ENCODE measurements around the gene PRKAA1.

DNA sequence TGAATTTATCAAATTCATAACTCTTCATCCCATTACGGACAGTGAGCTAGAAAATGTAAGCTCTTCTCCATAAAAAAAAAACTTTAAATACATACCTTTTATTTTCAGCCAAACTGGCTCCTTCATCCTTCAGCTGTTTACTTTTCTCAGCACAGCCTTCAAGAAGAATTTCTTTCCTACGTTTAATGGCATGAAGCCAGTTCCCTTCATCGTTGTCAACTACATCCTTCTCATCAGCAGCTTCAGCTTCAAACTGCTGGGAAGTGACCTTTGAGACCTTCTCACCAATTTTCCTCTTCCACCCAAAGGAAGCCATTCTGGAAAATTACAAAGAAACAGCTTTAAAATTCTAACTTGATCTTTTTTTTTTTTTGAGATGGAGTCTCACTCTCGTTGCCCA lies 51.5 kb downstream of the PRKAA1 start:
- no peak for TF ChIP-seq EP300 (IDR thresholded peaks at IDR 0.05; ENCODE audit: borderline replicate concordance)
- TF ChIP-seq, protein P1, sequence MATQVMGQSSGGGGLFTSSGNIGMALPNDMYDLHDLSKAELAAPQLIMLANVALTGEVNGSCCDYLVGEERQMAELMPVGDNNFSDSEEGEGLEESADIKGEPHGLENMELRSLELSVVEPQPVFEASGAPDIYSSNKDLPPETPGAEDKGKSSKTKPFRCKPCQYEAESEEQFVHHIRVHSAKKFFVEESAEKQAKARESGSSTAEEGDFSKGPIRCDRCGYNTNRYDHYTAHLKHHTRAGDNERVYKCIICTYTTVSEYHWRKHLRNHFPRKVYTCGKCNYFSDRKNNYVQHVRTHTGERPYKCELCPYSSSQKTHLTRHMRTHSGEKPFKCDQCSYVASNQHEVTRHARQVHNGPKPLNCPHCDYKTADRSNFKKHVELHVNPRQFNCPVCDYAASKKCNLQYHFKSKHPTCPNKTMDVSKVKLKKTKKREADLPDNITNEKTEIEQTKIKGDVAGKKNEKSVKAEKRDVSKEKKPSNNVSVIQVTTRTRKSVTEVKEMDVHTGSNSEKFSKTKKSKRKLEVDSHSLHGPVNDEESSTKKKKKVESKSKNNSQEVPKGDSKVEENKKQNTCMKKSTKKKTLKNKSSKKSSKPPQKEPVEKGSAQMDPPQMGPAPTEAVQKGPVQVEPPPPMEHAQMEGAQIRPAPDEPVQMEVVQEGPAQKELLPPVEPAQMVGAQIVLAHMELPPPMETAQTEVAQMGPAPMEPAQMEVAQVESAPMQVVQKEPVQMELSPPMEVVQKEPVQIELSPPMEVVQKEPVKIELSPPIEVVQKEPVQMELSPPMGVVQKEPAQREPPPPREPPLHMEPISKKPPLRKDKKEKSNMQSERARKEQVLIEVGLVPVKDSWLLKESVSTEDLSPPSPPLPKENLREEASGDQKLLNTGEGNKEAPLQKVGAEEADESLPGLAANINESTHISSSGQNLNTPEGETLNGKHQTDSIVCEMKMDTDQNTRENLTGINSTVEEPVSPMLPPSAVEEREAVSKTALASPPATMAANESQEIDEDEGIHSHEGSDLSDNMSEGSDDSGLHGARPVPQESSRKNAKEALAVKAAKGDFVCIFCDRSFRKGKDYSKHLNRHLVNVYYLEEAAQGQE (IDR thresholded peaks at IDR 0.05; ENCODE audit: low read depth): no peak
- TF ChIP-seq TAF1 (IDR thresholded peaks at IDR 0.05; ENCODE audit: low read depth): no peak
- no peak for TF ChIP-seq ZBTB7A (IDR thresholded peaks at IDR 0.05; ENCODE audit: low read depth)
- TF ChIP-seq RAD21 (IDR thresholded peaks at IDR 0.05; ENCODE audit: low read depth): no peak
- TF ChIP-seq, protein P2, sequence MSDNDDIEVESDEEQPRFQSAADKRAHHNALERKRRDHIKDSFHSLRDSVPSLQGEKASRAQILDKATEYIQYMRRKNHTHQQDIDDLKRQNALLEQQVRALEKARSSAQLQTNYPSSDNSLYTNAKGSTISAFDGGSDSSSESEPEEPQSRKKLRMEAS (IDR thresholded peaks at IDR 0.05): no peak

Data from Ishikawa (cell line).